Liver (tissue), 9 donors: ENCODE measurements around the gene LPCAT1. TPM values are rescaled to one million over a fixed set of nuclear protein-coding genes. Genes with fewer than 3 reads are reported as not detected.

Experiments used
- DNase-seq: peaks from one replicate; pipeline ENCODE4 v3.0.0-alpha.2; 2017; ENCODE audit warnings: low spot score
- H3K27ac ChIP-seq, 2 donors: one replicate each; pipeline ENCODE4 v1.7.0; 2013; ENCODE audit warnings: inconsistent platforms in 2 of 2, low read length in 2 of 2, control low read depth in 1 of 2, low read depth in 1 of 2, mild to moderate bottlenecking in 1 of 2
- H3K27me3 ChIP-seq, 4 donors: one replicate each; pipeline versions ENCODE4 v1.6.1 to v1.7.0; 2013; ENCODE audit warnings: low read length in 3 of 4, inconsistent platforms in 1 of 4, mild to moderate bottlenecking in 1 of 4, moderate library complexity in 1 of 4; ENCODE audit not compliant: control insufficient read depth in 4 of 4, insufficient read depth in 4 of 4
- H3K36me3 ChIP-seq, 4 donors: one replicate each; pipeline versions ENCODE4 v1.6.1 to v1.7.0; 2013; ENCODE audit warnings: low read length in 3 of 4, mild to moderate bottlenecking in 3 of 4, low read depth in 1 of 4, moderate library complexity in 1 of 4; ENCODE audit not compliant: control insufficient read depth in 4 of 4, insufficient read depth in 3 of 4
- H3K4me1 ChIP-seq, 4 donors: one replicate each; pipeline versions ENCODE4 v1.6.1 to v1.7.0; 2013; ENCODE audit warnings: low read length in 3 of 4, mild to moderate bottlenecking in 3 of 4, moderate library complexity in 1 of 4; ENCODE audit not compliant: control insufficient read depth in 4 of 4, insufficient read depth in 4 of 4
- H3K4me3 ChIP-seq, 3 donors: one replicate each; pipeline versions ENCODE4 v1.6.1 to v1.7.0; 2013; ENCODE audit warnings: low read length in 3 of 3, control low read depth in 1 of 3, low read depth in 1 of 3, mild to moderate bottlenecking in 1 of 3
- H3K9ac ChIP-seq, 2 donors: one replicate each; pipeline ENCODE4 v1.7.0; 2013; ENCODE audit warnings: low read length in 2 of 2, mild to moderate bottlenecking in 2 of 2, moderate library complexity in 2 of 2, control low read depth in 1 of 2, low read depth in 1 of 2
- H3K9me3 ChIP-seq, 4 donors: one replicate each; pipeline versions ENCODE4 v1.6.1 to v1.7.0; 2013; ENCODE audit warnings: low read length in 3 of 4; ENCODE audit not compliant: control insufficient read depth in 4 of 4
- ATF3 ChIP-seq: IDR thresholded peaks from 2 replicates; pipeline ENCODE4 v1.6.1; 2016; ENCODE audit warnings: antibody characterized with exemption
- EGR1 ChIP-seq, 2 donors: IDR thresholded peaks; 2 replicates each; pipeline ENCODE4 v1.6.1; 2016 to 2018; ENCODE audit warnings: antibody characterized with exemption in 2 of 2, low read depth in 2 of 2
- FOXA1 ChIP-seq: IDR thresholded peaks from 2 replicates; pipeline ENCODE4 v1.6.1; 2016; ENCODE audit warnings: antibody characterized with exemption
- FOXA2 ChIP-seq: IDR thresholded peaks from 2 replicates; pipeline ENCODE4 v1.6.1; 2016; ENCODE audit warnings: antibody characterized with exemption
- GABPA ChIP-seq, 2 donors: IDR thresholded peaks in 1 of 2; conservative IDR thresholded peaks in 1 of 2; 2 replicates each; pipeline ENCODE4 v1.6.1; 2016; ENCODE audit warnings: antibody characterized with exemption in 2 of 2, mild to moderate bottlenecking in 1 of 2, moderate library complexity in 1 of 2
- HNF4A ChIP-seq, 2 donors: conservative IDR thresholded peaks; 2 replicates each; pipeline ENCODE4 v1.6.1; 2016; ENCODE audit warnings: antibody characterized with exemption in 2 of 2, mild to moderate bottlenecking in 2 of 2
- HNF4G ChIP-seq: IDR thresholded peaks from 2 replicates; pipeline ENCODE4 v1.6.1; 2016; ENCODE audit warnings: antibody characterized with exemption
- JUND ChIP-seq, 2 donors: IDR thresholded peaks; 2 replicates each; pipeline ENCODE4 v1.6.1; 2016; ENCODE audit warnings: antibody characterized with exemption in 2 of 2
- NR2F2 ChIP-seq: IDR thresholded peaks from 2 replicates; pipeline ENCODE4 v1.6.1; 2016; ENCODE audit warnings: antibody characterized with exemption
- RAD21 ChIP-seq, 2 donors: IDR thresholded peaks; 2 replicates each; pipeline ENCODE4 v1.6.1; 2016; ENCODE audit warnings: antibody characterized with exemption in 2 of 2, mild to moderate bottlenecking in 2 of 2
- RXRA ChIP-seq, 2 donors: IDR thresholded peaks; 2 replicates each; pipeline ENCODE4 v1.6.1; 2017 to 2018; ENCODE audit warnings: antibody characterized with exemption in 2 of 2, mild to moderate bottlenecking in 1 of 2
- SP1 ChIP-seq: IDR thresholded peaks from 2 replicates; pipeline ENCODE4 v1.6.1; 2018; ENCODE audit warnings: antibody characterized with exemption, mild to moderate bottlenecking
- TAF1 ChIP-seq: conservative IDR thresholded peaks from 2 replicates; pipeline ENCODE4 v1.6.1; 2016; ENCODE audit warnings: antibody characterized with exemption, mild to moderate bottlenecking
- YY1 ChIP-seq: IDR thresholded peaks from 2 replicates; pipeline ENCODE4 v1.6.1; 2016; ENCODE audit warnings: antibody characterized with exemption, mild to moderate bottlenecking
- ZBTB33 ChIP-seq: IDR thresholded peaks from 2 replicates; pipeline ENCODE4 v1.6.1; 2016; ENCODE audit warnings: antibody characterized with exemption
- WGBS: extraction: QIAGEN DNeasy Blood & Tissue Kit; methylation state at CpG from one replicate; pipeline ENCODE4 v1.1.7; 2013; 5-methylcytosine and 5-hydroxymethylcytosine counted together
- polyA plus RNA-seq, 2 donors: library from polyadenylated mRNA; stranded (reverse) in 1 of 2; unstranded in 1 of 2; fragments of 200-250 nt in 1 of 2; fragments of >200 nt in 1 of 2; fragmentation: Nextera tagmentation in 1 of 2; extraction: Ambion mirVana in 1 of 2; gene quantifications; one replicate each; pipeline versions ENCODE4 v1.2.1 to v1.2.3, GENCODE V29; 2013 to 2015
- total RNA-seq, 2 donors: library from RNA; depleted of rRNA; stranded (reverse); fragments of >200 nt; gene quantifications; one replicate each; pipeline ENCODE4 v1.2.3, GENCODE V29; 2014
- TF ChIP-seq, protein P1 (sequence below): IDR thresholded peaks from 2 replicates; pipeline ENCODE4 v1.6.1; 2016; ENCODE audit warnings: antibody characterized with exemption, mild to moderate bottlenecking
- TF ChIP-seq, protein P2 (sequence below): fragments of 150-350 bp; IDR thresholded peaks from 2 replicates; pipeline ENCODE4 v1.5.1; 2017; ENCODE audit warnings: improper control_type of control experiment, low read depth, low read length; ENCODE audit not compliant: missing input control
- TF ChIP-seq, protein P3 (sequence below): IDR thresholded peaks from 2 replicates; pipeline ENCODE4 v1.6.1; 2016; ENCODE audit warnings: antibody characterized with exemption
- donor health status: healthy.
- donor health status: healthy.
- donor health status: healthy.
- donor health status: healthy.
- donor health status: healthy.

LPCAT1 gene
- total and polyA plus RNA-seq, 4 donors = 1.5 to 12.8 (median 9.9) TPM

DNA sequence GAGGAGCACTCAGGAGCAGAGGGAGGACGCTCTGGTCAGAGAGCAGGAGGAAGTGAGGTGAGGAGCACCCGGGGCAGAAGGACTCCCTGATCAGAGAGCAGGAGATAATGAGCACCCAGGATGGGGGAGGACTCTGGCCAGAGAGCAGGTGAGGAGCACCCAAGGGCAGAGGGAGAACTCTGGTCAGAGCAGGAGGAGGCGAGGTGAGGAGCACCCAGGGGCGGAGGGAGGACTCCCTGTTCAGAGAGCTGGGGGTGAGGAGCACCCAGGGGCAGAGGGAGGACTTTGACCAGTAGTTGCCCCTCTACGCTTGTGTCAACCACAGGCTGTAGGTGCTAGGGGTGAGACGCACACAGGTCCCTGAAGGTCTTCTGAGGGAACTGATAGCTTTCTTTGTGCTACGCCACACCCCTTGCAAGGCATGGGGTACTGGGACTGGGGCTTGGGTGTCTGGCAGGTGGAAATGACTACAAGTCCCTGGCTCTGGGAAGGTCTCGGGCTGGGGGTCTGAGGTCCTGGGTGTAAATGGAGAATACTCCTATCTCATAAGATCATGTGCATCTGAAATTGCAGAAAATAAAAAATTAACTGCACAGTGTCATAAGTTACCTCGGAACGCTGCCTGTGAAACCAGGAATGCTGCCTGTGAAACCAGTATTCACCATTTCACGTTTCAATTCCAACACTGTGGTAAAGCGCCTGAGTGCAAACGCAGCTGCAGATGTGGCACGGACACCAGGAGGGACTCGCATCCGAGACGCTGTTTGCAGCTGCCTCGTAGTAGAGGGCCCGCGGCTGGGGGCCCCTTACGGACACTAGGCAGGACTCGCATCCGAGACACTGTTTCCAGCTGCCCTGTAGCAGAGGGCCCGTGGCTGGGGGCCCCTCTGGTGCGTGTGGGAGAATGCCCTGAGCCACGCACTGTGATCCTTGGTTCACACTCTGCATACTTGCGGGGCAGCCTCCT is 51.5 kb downstream of the LPCAT1 start:
- H3K36me3 ChIP-seq = peaks cover 0 to 5% (median 0%) of the 10 kb centered on the region in 4 donors
- H3K9me3 ChIP-seq = no peaks in the 10 kb centered on the region
- 95% methylated on average over 27 of the region's 27 CpGs for WGBS
- no peak overlapping the region for H3K27ac ChIP-seq
- no peaks in the 10 kb centered on the region for H3K27me3 ChIP-seq
- peaks cover 3 to 15% (median 5%) of the 10 kb centered on the region in 4 donors for H3K4me1 ChIP-seq
- H3K4me3 ChIP-seq = no peak overlapping the region
- DNase-seq = no peak
- no peak for TF ChIP-seq EGR1 (IDR thresholded peaks at IDR 0.05; ENCODE audit: low read depth in 2 of 2)
- H3K9ac ChIP-seq = no peak overlapping the region

- H3K4me3 ChIP-seq = no peak overlapping the region
- no peaks in the 10 kb centered on the region for H3K27me3 ChIP-seq
- peaks cover 3 to 10% (median 5%) of the 10 kb centered on the region in 4 donors for H3K4me1 ChIP-seq
- TF ChIP-seq FOXA2 = no peak
- no peak overlapping the region for H3K27ac ChIP-seq
- WGBS = 93% methylated on average over 8 of the region's 8 CpGs
- DNase-seq = no peak
- H3K9me3 ChIP-seq = no peaks in the 10 kb centered on the region
- H3K36me3 ChIP-seq = no peaks in the 10 kb centered on the region
- H3K9ac ChIP-seq = no peak overlapping the region
Observed at GRCh38 chr5:1471240-1471853, 52.4 kb downstream of the LPCAT1 start.

DNA sequence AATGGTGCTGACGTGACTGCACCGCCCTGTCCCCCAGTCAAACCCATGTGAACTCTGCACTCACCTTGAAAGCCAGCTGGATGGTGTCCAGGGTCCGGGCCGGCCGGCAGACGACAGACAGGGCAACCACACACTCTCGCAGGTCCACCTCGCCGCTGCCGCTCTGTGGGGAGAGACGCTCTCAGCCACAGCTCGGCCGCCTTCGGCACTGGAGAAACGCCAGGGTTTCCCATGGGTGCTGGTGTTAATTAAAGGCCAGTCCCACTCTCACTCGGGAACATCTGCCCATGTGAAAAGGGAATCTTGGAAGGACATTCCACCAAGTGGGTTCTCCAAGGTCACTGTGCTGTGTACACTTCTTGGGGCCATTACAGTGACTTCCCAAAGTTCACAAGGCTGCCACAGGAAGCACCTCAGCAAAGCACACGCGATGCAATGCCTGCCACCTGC is 53.0 kb downstream of the LPCAT1 start:
- H3K9ac ChIP-seq = no peak overlapping the region

More for the DNA sequence above, 53.0 kb downstream of the LPCAT1 start:
- 36% methylated on average over 18 of the region's 18 CpGs for WGBS
- peak; percentile 56 for DNase-seq
- no peaks in the 10 kb centered on the region for H3K9me3 ChIP-seq
- H3K4me1 ChIP-seq = peaks cover 3 to 10% (median 5%) of the 10 kb centered on the region in 4 donors
- no peak overlapping the region for H3K4me3 ChIP-seq
- TF ChIP-seq TAF1 = no peak
- TF ChIP-seq ZBTB33 = no peak
- TF ChIP-seq HNF4A (conservative IDR thresholded peaks at IDR 0.05) = peak; percentile 75
- no peak for TF ChIP-seq ATF3
- TF ChIP-seq JUND (IDR thresholded peaks at IDR 0.05) = no peak
- TF ChIP-seq YY1 = no peak
- TF ChIP-seq SP1 = peak; percentile 63
- TF ChIP-seq, protein P1, sequence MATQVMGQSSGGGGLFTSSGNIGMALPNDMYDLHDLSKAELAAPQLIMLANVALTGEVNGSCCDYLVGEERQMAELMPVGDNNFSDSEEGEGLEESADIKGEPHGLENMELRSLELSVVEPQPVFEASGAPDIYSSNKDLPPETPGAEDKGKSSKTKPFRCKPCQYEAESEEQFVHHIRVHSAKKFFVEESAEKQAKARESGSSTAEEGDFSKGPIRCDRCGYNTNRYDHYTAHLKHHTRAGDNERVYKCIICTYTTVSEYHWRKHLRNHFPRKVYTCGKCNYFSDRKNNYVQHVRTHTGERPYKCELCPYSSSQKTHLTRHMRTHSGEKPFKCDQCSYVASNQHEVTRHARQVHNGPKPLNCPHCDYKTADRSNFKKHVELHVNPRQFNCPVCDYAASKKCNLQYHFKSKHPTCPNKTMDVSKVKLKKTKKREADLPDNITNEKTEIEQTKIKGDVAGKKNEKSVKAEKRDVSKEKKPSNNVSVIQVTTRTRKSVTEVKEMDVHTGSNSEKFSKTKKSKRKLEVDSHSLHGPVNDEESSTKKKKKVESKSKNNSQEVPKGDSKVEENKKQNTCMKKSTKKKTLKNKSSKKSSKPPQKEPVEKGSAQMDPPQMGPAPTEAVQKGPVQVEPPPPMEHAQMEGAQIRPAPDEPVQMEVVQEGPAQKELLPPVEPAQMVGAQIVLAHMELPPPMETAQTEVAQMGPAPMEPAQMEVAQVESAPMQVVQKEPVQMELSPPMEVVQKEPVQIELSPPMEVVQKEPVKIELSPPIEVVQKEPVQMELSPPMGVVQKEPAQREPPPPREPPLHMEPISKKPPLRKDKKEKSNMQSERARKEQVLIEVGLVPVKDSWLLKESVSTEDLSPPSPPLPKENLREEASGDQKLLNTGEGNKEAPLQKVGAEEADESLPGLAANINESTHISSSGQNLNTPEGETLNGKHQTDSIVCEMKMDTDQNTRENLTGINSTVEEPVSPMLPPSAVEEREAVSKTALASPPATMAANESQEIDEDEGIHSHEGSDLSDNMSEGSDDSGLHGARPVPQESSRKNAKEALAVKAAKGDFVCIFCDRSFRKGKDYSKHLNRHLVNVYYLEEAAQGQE = peak; percentile 3
- TF ChIP-seq NR2F2 = no peak
- peak; percentile 30 to 52 for TF ChIP-seq RAD21 (IDR thresholded peaks at IDR 0.05)
- TF ChIP-seq FOXA2 = no peak
- TF ChIP-seq GABPA (IDR thresholded peaks at IDR 0.05 in 1 of 2, conservative IDR thresholded peaks at IDR 0.05 in 1 of 2) = no peak
- no peak for TF ChIP-seq FOXA1
- TF ChIP-seq, protein P2, sequence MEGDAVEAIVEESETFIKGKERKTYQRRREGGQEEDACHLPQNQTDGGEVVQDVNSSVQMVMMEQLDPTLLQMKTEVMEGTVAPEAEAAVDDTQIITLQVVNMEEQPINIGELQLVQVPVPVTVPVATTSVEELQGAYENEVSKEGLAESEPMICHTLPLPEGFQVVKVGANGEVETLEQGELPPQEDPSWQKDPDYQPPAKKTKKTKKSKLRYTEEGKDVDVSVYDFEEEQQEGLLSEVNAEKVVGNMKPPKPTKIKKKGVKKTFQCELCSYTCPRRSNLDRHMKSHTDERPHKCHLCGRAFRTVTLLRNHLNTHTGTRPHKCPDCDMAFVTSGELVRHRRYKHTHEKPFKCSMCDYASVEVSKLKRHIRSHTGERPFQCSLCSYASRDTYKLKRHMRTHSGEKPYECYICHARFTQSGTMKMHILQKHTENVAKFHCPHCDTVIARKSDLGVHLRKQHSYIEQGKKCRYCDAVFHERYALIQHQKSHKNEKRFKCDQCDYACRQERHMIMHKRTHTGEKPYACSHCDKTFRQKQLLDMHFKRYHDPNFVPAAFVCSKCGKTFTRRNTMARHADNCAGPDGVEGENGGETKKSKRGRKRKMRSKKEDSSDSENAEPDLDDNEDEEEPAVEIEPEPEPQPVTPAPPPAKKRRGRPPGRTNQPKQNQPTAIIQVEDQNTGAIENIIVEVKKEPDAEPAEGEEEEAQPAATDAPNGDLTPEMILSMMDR = no peak
- TF ChIP-seq HNF4G = no peak
- peak; percentile 85 to 88 for TF ChIP-seq RXRA (IDR thresholded peaks at IDR 0.05)
- TF ChIP-seq EGR1 (IDR thresholded peaks at IDR 0.05; ENCODE audit: low read depth in 2 of 2) = no peak
- TF ChIP-seq, protein P3, sequence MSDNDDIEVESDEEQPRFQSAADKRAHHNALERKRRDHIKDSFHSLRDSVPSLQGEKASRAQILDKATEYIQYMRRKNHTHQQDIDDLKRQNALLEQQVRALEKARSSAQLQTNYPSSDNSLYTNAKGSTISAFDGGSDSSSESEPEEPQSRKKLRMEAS = no peak
- H3K27me3 ChIP-seq = no peaks in the 10 kb centered on the region
- no peaks in the 10 kb centered on the region for H3K36me3 ChIP-seq
- H3K27ac ChIP-seq = no peak overlapping the region
